NOMO-1 (cell line): ENCODE results near the gene SLC9A3.

ENCODE experiments used
- DNase-seq, 2 experiments: peaks; one replicate each; lab custom pipeline; 2025; ENCODE audit not compliant: unreplicated experiment in 2 of 2; lab: John Stamatoyannopoulos, UW

Gene SLC9A3

GRCh38 chr5:421287-421880 lies 102.9 kb downstream of the SLC9A3 start:
- no peak for DNase-seq

- no peak for DNase-seq
Observed at GRCh38 chr5:420632-421286, 103.5 kb downstream of the SLC9A3 start.
